GM12875 (cell line): ENCODE results near the gene TMEM270.

ENCODE experiments used
- H3K4me3 ChIP-seq: one replicate; pipeline ENCODE4 v1.5.1; 2011; ENCODE audit warnings: low read depth, low read length, control low read depth
- TF ChIP-seq, protein P1 (sequence below): IDR thresholded peaks from 2 replicates; pipeline ENCODE4 v1.5.1; 2011; ENCODE audit warnings: low read depth, mild to moderate bottlenecking, control low read depth, inconsistent platforms, low read length, moderate library complexity, borderline replicate concordance; ENCODE audit not compliant: insufficient read depth

The TMEM270 gene

DNA sequence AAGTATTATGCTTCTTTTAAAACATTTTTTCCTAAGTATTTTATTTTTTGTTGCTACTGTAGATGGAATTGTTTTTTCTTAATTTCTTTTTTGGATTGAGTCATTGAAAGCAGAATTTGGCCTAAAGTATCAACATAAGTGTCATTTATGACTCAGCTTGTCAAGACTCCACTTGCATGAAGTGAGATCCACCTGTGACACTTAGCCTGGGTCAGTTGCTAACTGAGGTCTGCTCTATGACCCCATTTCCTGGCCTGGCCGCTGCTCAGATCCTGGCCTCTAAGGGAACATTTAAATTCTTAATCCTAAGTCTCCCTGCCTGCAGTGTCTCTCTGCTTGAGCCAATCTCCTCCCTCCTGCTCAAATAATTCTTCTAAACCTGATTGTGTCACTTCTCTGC, 35.5 kb downstream of the TMEM270 start:
- H3K4me3 ChIP-seq: no peak overlapping the region
- TF ChIP-seq, protein P1, sequence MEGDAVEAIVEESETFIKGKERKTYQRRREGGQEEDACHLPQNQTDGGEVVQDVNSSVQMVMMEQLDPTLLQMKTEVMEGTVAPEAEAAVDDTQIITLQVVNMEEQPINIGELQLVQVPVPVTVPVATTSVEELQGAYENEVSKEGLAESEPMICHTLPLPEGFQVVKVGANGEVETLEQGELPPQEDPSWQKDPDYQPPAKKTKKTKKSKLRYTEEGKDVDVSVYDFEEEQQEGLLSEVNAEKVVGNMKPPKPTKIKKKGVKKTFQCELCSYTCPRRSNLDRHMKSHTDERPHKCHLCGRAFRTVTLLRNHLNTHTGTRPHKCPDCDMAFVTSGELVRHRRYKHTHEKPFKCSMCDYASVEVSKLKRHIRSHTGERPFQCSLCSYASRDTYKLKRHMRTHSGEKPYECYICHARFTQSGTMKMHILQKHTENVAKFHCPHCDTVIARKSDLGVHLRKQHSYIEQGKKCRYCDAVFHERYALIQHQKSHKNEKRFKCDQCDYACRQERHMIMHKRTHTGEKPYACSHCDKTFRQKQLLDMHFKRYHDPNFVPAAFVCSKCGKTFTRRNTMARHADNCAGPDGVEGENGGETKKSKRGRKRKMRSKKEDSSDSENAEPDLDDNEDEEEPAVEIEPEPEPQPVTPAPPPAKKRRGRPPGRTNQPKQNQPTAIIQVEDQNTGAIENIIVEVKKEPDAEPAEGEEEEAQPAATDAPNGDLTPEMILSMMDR: no peak

GRCh38 chr7:73899731-73900142, 38.8 kb downstream of the TMEM270 start:
- H3K4me3 ChIP-seq: no peak overlapping the region
- TF ChIP-seq, protein P1: no peak

DNA sequence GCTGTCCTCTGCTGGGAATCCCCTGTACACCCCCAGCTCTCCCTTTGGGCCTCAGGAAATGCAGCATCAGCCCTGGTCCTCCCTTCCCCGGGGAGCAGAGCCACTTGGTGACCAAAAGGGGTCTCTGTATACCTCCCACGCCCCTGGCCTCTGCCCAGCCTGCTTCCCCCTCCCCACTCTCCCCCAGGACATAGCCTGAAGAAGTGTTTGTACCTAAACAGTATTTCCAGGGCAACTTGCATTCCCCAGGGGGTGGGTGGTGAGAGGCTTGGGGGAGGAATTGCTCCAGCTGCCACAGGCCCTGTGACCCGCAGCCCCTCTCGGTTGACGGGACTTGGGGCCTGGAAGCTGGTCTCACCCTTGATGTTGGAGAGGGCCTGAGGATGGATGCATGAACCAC, 39.3 kb downstream of the TMEM270 start:
- TF ChIP-seq, protein P1: no peak
- H3K4me3 ChIP-seq: no peak overlapping the region

GRCh38 chr7:73901231-73901822, 40.4 kb downstream of the TMEM270 start:
- no peak overlapping the region for H3K4me3 ChIP-seq
- TF ChIP-seq, protein P1: no peak

GRCh38 chr7:73901823-73902597, 41.1 kb downstream of the TMEM270 start:
- no peak overlapping the region for H3K4me3 ChIP-seq
- TF ChIP-seq, protein P1: no peak

GRCh38 chr7:73903321-73904218, 42.6 kb downstream of the TMEM270 start:
- TF ChIP-seq, protein P1: no peak
- no peak overlapping the region for H3K4me3 ChIP-seq
